ENCODE measurements around the gene VAV1. TPM values are rescaled to one million over a fixed set of nuclear protein-coding genes. Genes with fewer than 3 reads are reported as not detected.

VAV1 gene
- total and polyA plus RNA-seq, 9 of the 15 experiments (the other 6 are each of a cell fraction or from before 2014, with no cell fraction given) = 0.46 to 20.1 (median 11.1) TPM

DNA sequence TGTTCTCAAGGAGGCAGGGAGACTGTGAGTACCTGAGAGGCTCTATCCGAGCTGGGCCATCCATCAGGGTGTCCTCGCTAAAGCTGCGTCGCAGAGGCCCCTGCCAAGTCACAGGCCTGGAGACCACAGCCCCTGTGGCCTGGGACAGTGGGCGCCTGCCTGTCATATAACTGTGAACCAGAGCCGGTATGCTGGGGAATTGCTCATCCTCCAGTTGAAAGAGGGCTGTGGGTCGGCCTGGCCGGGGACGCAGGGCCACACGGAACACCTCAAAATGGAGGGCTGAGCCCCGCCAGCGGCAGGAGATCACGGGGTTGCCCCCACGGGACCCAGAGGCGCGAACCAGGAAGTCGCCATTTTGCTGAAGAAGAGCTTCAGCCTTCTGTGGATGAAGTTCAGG, 11.9 kb upstream of the VAV1 start:
- WGBS (ENCODE audit: insufficient coverage, low coverage, missing lambda C conversion rate) = 96% methylated on average over 13 of the region's 17 CpGs
- Histone ChIP-seq H3K27ac (ENCODE audit: extremely low read depth, low read depth, low read length) (no peak overlapping the region), H3K27me3 (ENCODE audit: control insufficient read depth in 2 of 2, insufficient read depth in 2 of 2, low read length in 2 of 2) (no peaks in the 10 kb centered on the region), H2AFZ (ENCODE audit: low read depth, low read length) (no peak overlapping the region), H3K9me1 (ENCODE audit: control insufficient read depth, insufficient read depth, low read length) (no peaks in the 10 kb centered on the region), H3K4me3 (no peak overlapping the region), H3K9ac (ENCODE audit: insufficient read depth in 1 of 2, low read depth in 2 of 2, low read length in 2 of 2) (no peak overlapping the region), H3K79me2 (ENCODE audit: control insufficient read depth, insufficient read depth, low read length) (peaks cover 1% of the 10 kb centered on the region; the same call in 2 of the 3 replicates), H3K36me3 (ENCODE audit: control insufficient read depth, insufficient read depth, low read length) (peaks cover 13% of the 10 kb centered on the region; the same call in 2 of the 3 replicates), H3K4me2 (ENCODE audit: insufficient read depth, low read length) (no peak overlapping the region), H3K4me1 (replicated peaks in 1 of 2; ENCODE audit: control insufficient read depth in 2 of 2, insufficient read depth in 2 of 2, low read length in 2 of 2) (peaks cover 0 to 4% of the 10 kb centered on the region in 2 experiments; a peak in 3 of 5 replicates), H4K20me1 (replicated peaks; ENCODE audit: control insufficient read depth, insufficient read depth, low read length) (no peaks in the 10 kb centered on the region), H3K9me3 (replicated peaks; ENCODE audit: control insufficient read depth, insufficient read depth, low read depth, low read length) (no peaks in the 10 kb centered on the region; the same call in 1 of the 2 replicates)
- FAIRE-seq = no peak
- ChIA-PET CTCF (ENCODE audit: low intra/inter-chr PET ratio) (no interaction called here), POLR2A (interaction anchor here (1.0 to 1.1 kb wide), 2 partner anchors 12 to 39 kb away, joined by 3 to 4 read pairs; no protein-coding TSS in a partner anchor)
- ATAC-seq = no peak
- no TSS peak for BruUV-seq (replicated peaks)
- intact Hi-C loops (cut with micrococcal nuclease) = loop anchor here (10.0 kb wide), 1 partner anchor 104 kb away; no protein-coding TSS in a partner anchor
- in situ Hi-C loops (cut with MboI) = no loop called here
- no peak for DNase-seq (ENCODE audit: extremely low read depth in 1 of 4, low spot score in 3 of 4)
- TF ChIP-seq, protein P1, sequence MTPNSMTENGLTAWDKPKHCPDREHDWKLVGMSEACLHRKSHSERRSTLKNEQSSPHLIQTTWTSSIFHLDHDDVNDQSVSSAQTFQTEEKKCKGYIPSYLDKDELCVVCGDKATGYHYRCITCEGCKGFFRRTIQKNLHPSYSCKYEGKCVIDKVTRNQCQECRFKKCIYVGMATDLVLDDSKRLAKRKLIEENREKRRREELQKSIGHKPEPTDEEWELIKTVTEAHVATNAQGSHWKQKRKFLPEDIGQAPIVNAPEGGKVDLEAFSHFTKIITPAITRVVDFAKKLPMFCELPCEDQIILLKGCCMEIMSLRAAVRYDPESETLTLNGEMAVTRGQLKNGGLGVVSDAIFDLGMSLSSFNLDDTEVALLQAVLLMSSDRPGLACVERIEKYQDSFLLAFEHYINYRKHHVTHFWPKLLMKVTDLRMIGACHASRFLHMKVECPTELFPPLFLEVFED (CRISPR knock-in tag; conservative IDR thresholded peaks at IDR 0.05) = no peak
- TF ChIP-seq YY1 (IDR thresholded peaks at IDR 0.05; ENCODE audit: borderline replicate concordance in 1 of 3, control insufficient read depth in 1 of 3, extremely low read depth in 1 of 3, insufficient read depth in 3 of 3, insufficient read length in 1 of 3, insufficient replicate concordance in 2 of 3, low read depth in 1 of 3, low read length in 2 of 3) = peak in 1 of 3 experiments; percentile 12

All from K562 (cell line).